HepG2 (cell line): ENCODE data around the gene NOL12. TPM values are rescaled to one million over a fixed set of nuclear protein-coding genes. Genes with fewer than 3 reads are reported as not detected.
A peak's percentile ranks its signal among the peaks of the same experiment; 100 is the strongest.

Experiments
- ATAD3A ChIP-seq: sonication (generic); formaldehyde crosslinking; IDR thresholded peaks from 2 replicates; pipeline ENCODE4 v1.4.0; 2020; ENCODE audit warnings: missing genetic modification reagents
- BORCS8-MEF2B ChIP-seq: sonication (generic); formaldehyde crosslinking; IDR thresholded peaks from 2 replicates; pipeline ENCODE4 v1.8.0; 2022; ENCODE audit warnings: mild to moderate bottlenecking, missing genetic modification reagents
- CHD2 ChIP-seq: IDR thresholded peaks from 2 replicates; pipeline ENCODE4 v1.6.1; 2011; ENCODE audit warnings: low read depth, low read length, improper control_type of control experiment
- CREM ChIP-seq, 2 experiments: sonication (generic) in 1 of 2; formaldehyde crosslinking in 1 of 2; IDR thresholded peaks; 2 replicates each; pipeline versions ENCODE4 v1.4.0 to v1.6.1; 2016 to 2020; ENCODE audit warnings: antibody characterized with exemption in 1 of 2, mild to moderate bottlenecking in 1 of 2, missing genetic modification reagents in 1 of 2
- GFI1 ChIP-seq: sonication (generic); formaldehyde crosslinking; IDR thresholded peaks from 2 replicates; pipeline ENCODE4 v1.5.0; 2020; ENCODE audit warnings: missing genetic modification reagents, mild to moderate bottlenecking, borderline replicate concordance
- MYC ChIP-seq: sonication (generic); formaldehyde crosslinking; IDR thresholded peaks from 2 replicates; pipeline ENCODE4 v1.9.0; 2021; ENCODE audit warnings: missing genetic modification reagents, borderline replicate concordance
- NR2C2 ChIP-seq: sonication (generic); formaldehyde crosslinking; IDR thresholded peaks from 2 replicates; pipeline ENCODE4 v1.4.0; 2020; ENCODE audit warnings: missing genetic modification reagents, mild to moderate bottlenecking, moderate library complexity, borderline replicate concordance
- PITX1 ChIP-seq: sonication (generic); formaldehyde crosslinking; IDR thresholded peaks from 2 replicates; pipeline ENCODE4 v1.5.1; 2020; ENCODE audit warnings: mild to moderate bottlenecking, missing genetic modification reagents
- PRDM4 ChIP-seq: sonication (generic); formaldehyde crosslinking; IDR thresholded peaks from 2 replicates; pipeline ENCODE4 v1.9.0; 2021; ENCODE audit warnings: missing genetic modification reagents, borderline replicate concordance
- SP5 ChIP-seq: IDR thresholded peaks from 2 replicates; pipeline ENCODE4 v1.6.1; 2016; ENCODE audit warnings: low read depth, borderline replicate concordance
- STAT6 ChIP-seq: sonication (generic); formaldehyde crosslinking; IDR thresholded peaks from 2 replicates; pipeline ENCODE4 v1.4.0; 2020; ENCODE audit warnings: missing genetic modification reagents, mild to moderate bottlenecking, borderline replicate concordance
- YEATS4 ChIP-seq: sonication (generic); formaldehyde crosslinking; IDR thresholded peaks from 2 replicates; pipeline ENCODE4 v1.4.0; 2020; ENCODE audit warnings: missing genetic modification reagents, borderline replicate concordance
- ZNF337 ChIP-seq: sonication (generic); formaldehyde crosslinking; IDR thresholded peaks from 2 replicates; pipeline ENCODE4 v1.5.1; 2020; ENCODE audit warnings: missing genetic modification reagents, low read depth, mild to moderate bottlenecking, borderline replicate concordance
- ZNF609 ChIP-seq: sonication (generic); formaldehyde crosslinking; IDR thresholded peaks from 2 replicates; pipeline ENCODE4 v1.4.0; 2020; ENCODE audit warnings: mild to moderate bottlenecking, missing genetic modification reagents, borderline replicate concordance
- ZNF788 ChIP-seq: sonication (generic); formaldehyde crosslinking; IDR thresholded peaks from 2 replicates; pipeline ENCODE4 v1.5.0; 2020; ENCODE audit warnings: mild to moderate bottlenecking, missing genetic modification reagents, borderline replicate concordance
- polyA plus RNA-seq, 8 experiments: library from polyadenylated mRNA; depleted of rRNA in 3 of 8; stranded (reverse) in 7 of 8; unstranded in 1 of 8; fragments of >200 nt; fragmentation: Illumina TruSeq in 4 of 8; extraction: Trizol in 4 of 8; gene quantifications; 2 replicates each; pipeline versions ENCODE4 v1.2.1 to v1.2.3, GENCODE V29; 2011 to 2016; ENCODE audit warnings: low read depth in 4 of 8, missing spikeins in 1 of 8, mixed read lengths in 1 of 8; ENCODE audit not compliant: insufficient read depth in 1 of 8
- total RNA-seq, 5 experiments: library from RNA; depleted of rRNA; stranded (reverse); fragments of >200 nt; fragmentation: Illumina TruSeq; extraction: Trizol; gene quantifications; 2 replicates each; pipeline ENCODE4 v1.2.3, GENCODE V29; 2016; ENCODE audit warnings: low read depth in 1 of 5
- TF ChIP-seq, protein P1 (sequence below): sonication (generic); formaldehyde crosslinking; IDR thresholded peaks from 2 replicates; pipeline ENCODE4 v1.8.0; 2022; ENCODE audit warnings: mild to moderate bottlenecking, missing genetic modification reagents, borderline replicate concordance

The NOL12 gene
- total and polyA plus RNA-seq, 2 of the 13 experiments (the other 11 are each of a cell fraction or from before 2014, with no cell fraction given) = 14.3 to 31.4 TPM

DNA sequence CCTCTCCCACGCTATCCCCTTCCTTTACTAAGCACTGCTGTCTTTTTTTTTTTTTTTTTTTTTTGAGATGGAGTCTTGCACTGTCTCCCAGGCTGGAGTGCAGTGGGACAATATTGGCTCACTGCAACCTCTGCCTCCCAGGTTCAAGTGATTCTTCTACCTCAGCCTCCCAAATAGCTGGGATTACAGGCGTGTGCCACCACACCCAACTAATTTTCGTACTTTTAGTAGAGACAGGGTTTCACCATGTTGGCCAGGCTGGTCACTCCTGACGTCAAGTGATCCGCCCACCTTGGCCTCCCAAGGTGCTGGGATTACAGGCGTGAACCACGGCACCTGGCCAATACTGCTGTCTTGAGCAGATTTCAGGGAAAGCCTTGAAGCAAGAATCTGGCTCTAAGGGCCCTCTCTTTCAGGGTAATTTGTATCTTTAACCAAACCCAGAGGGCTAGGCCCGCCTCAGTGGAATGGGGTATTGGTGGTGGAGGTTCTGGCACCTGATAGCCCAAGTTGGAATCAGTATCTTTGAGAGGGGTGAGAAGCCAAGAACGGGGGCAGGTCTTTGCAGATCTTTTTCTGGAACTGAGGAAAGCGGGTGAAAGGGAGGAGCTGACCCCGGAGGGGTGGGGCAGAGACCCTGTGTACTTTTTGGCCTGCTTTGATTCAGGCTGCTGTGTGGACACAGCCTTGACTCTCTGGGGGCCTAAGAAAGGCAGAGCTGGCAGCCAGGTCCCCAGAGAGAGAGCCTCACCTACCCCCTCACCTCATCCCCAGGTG is 47.7 kb downstream of the NOL12 start (continued):
- TF ChIP-seq ZNF609 (CRISPR knock-in tag) = peak; percentile 30; the same call in 1 of the 2 replicates
- no peak for TF ChIP-seq CHD2
- TF ChIP-seq ZNF337 (CRISPR knock-in tag) = no peak
- TF ChIP-seq ZNF788 (CRISPR knock-in tag) = 0 out of 2 replicates have a peak, but pooled peaks have one; percentile 19
- peak; percentile 80 for TF ChIP-seq SP5 (CRISPR knock-in tag)
- no peak for TF ChIP-seq CREM (IDR thresholded peaks at IDR 0.05)
- TF ChIP-seq CREM (CRISPR knock-in tag; IDR thresholded peaks at IDR 0.05) = no peak
- TF ChIP-seq ATAD3A = no peak
- no peak for TF ChIP-seq BORCS8-MEF2B
- TF ChIP-seq, protein P1, sequence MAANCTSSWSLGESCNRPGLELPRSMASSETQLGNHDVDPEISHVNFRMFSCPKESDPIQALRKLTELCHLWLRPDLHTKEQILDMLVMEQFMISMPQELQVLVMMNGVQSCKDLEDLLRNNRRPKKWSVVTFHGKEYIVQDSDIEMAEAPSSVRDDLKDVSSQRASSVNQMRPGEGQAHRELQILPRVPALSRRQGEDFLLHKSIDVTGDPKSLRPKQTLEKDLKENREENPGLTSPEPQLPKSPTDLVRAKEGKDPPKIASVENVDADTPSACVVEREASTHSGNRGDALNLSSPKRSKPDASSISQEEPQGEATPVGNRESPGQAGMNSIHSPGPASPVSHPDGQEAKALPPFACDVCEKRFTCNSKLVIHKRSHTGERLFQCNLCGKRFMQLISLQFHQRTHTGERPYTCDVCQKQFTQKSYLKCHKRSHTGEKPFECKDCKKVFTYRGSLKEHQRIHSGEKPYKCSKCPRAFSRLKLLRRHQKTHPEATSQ (CRISPR knock-in tag) = no peak
- peak; percentile 16; the same call in 1 of the 2 replicates for TF ChIP-seq PITX1 (CRISPR knock-in tag)
- TF ChIP-seq MYC (CRISPR knock-in tag) = no peak; the same call in 1 of the 2 replicates
- no peak for TF ChIP-seq PRDM4 (CRISPR knock-in tag)
- TF ChIP-seq YEATS4 = 0 out of 2 replicates have a peak, but pooled peaks have one; percentile 10
- TF ChIP-seq NR2C2 = peak; percentile 43; the same call in 1 of the 2 replicates
- TF ChIP-seq GFI1 = 0 out of 2 replicates have a peak, but pooled peaks have one; percentile 82
- TF ChIP-seq STAT6 (CRISPR knock-in tag) = no peak
